Endothelial cell of umbilical vein (primary cell): ENCODE results near the gene MTERF1. TPM values are rescaled to one million over a fixed set of nuclear protein-coding genes. Genes with fewer than 3 reads are reported as not detected.

Experiments
- BruUV-seq: library from RNA; stranded (reverse); fragments of 400-500 nt; replicated peaks from 2 replicates; lab custom pipeline; 2021; lab: Mats Ljungman, UMichigan
- CTCF ChIA-PET: fragments of 300-600, 350-600 bp; sonication (Branson Sonifier 250); formaldehyde crosslinking; loops from one replicate; lab custom pipeline; 2021; ENCODE audit warnings: antibody characterized with exemption, inconsistent platforms; lab: Charles Lee
- POLR2A ChIA-PET: fragments of 300-600, 350-600 bp; sonication (Branson Sonifier 250); formaldehyde crosslinking; loops from one replicate; lab custom pipeline; 2021; ENCODE audit warnings: antibody characterized with exemption, inconsistent platforms; lab: Charles Lee
- DNase-seq: peaks from one replicate; pipeline ENCODE4 v3.0.0-alpha.2; 2011; ENCODE audit warnings: low read depth, low spot score
- FAIRE-seq: peaks from 2 replicates; lab custom pipeline; 2011; peaks lifted over from hg19 to GRCh38; lab: Jason Lieb, UNC
- H2AFZ ChIP-seq: 2 replicates; pipeline ENCODE4 v1.6.0; 2012; ENCODE audit warnings: low read depth, low read length, control low read depth, inconsistent platforms
- H3K27ac ChIP-seq: 2 replicates; pipeline ENCODE4 v1.5.1; 2011; ENCODE audit warnings: low read depth, mild to moderate bottlenecking, control low read depth, low read length, moderate library complexity; ENCODE audit not compliant: insufficient read depth
- H3K27me3 ChIP-seq, 2 experiments: 2 replicates each; pipeline versions ENCODE4 v1.6.0 to v1.6.1; 2011; ENCODE audit warnings: low read length in 2 of 2, mixed read lengths in 1 of 2; ENCODE audit not compliant: control insufficient read depth in 2 of 2, insufficient read depth in 2 of 2
- H3K36me3 ChIP-seq, 2 experiments: 2 replicates in 1 of 2; 3 replicates in 1 of 2; pipeline ENCODE4 v1.5.1; 2011; ENCODE audit warnings: low read length in 2 of 2, mild to moderate bottlenecking in 1 of 2, moderate library complexity in 1 of 2; ENCODE audit not compliant: control insufficient read depth in 2 of 2, insufficient read depth in 2 of 2; ENCODE audit errors: extremely low read depth in 1 of 2
- H3K4me1 ChIP-seq: 3 replicates; pipeline ENCODE4 v1.5.1; 2011; ENCODE audit warnings: mild to moderate bottlenecking, low read length; ENCODE audit not compliant: control insufficient read depth, insufficient read depth; ENCODE audit errors: extremely low read depth
- H3K4me2 ChIP-seq: 2 replicates; pipeline ENCODE4 v1.6.1; 2011; ENCODE audit warnings: low read length, control low read depth, mixed read lengths; ENCODE audit not compliant: insufficient read depth
- H3K4me3 ChIP-seq, 3 experiments: fragments of 200-600 bp in 1 of 3; sonication (generic), shearing (Covaris generic) in 1 of 3; replicated peaks in 1 of 3; 2 replicates each; pipeline ENCODE4 v1.5.1; 2011 to 2016; ENCODE audit warnings: control low read depth in 3 of 3, low read length in 3 of 3, mild to moderate bottlenecking in 2 of 3, inconsistent platforms in 1 of 3, low read depth in 1 of 3, moderate library complexity in 1 of 3; ENCODE audit not compliant: insufficient read depth in 1 of 3
- H3K79me2 ChIP-seq: 2 replicates; pipeline ENCODE4 v1.6.0; 2012; ENCODE audit warnings: low read length, inconsistent platforms; ENCODE audit not compliant: control insufficient read depth, insufficient read depth
- H3K9ac ChIP-seq: replicated peaks from 2 replicates; pipeline ENCODE3; 2011; ENCODE audit warnings: low read length, control low read depth; ENCODE audit not compliant: insufficient read depth; ENCODE audit errors: extremely low read depth
- H3K9me1 ChIP-seq: replicated peaks from 3 replicates; pipeline ENCODE4 v1.6.0; 2011; ENCODE audit warnings: mild to moderate bottlenecking, low read length; ENCODE audit not compliant: control insufficient read depth, insufficient read depth; ENCODE audit errors: extremely low read depth
- H3K9me3 ChIP-seq: replicated peaks from 2 replicates; pipeline ENCODE4 v1.5.1; 2012; ENCODE audit warnings: low read length, inconsistent platforms; ENCODE audit not compliant: control insufficient read depth, insufficient read depth
- H4K20me1 ChIP-seq: replicated peaks from 2 replicates; pipeline ENCODE3; 2011; ENCODE audit warnings: mild to moderate bottlenecking, low read length; ENCODE audit not compliant: control insufficient read depth, insufficient read depth; ENCODE audit errors: extremely low read depth
- EZH2 ChIP-seq: IDR thresholded peaks from 2 replicates; pipeline ENCODE4 v1.6.1; 2012; ENCODE audit warnings: borderline replicate concordance, low read depth, mild to moderate bottlenecking, moderate library complexity, low read length, inconsistent platforms; ENCODE audit not compliant: severe bottlenecking
- FOS ChIP-seq: IDR thresholded peaks from 2 replicates; pipeline ENCODE4 v1.6.1; 2011; ENCODE audit warnings: mild to moderate bottlenecking, low read length, moderate library complexity, borderline replicate concordance; ENCODE audit not compliant: insufficient read depth
- GATA2 ChIP-seq: IDR thresholded peaks from 2 replicates; pipeline ENCODE4 v1.7.0; 2011; ENCODE audit warnings: low read depth, mild to moderate bottlenecking, moderate library complexity, mixed read lengths, low read length; ENCODE audit not compliant: insufficient read length, insufficient read depth
- MYC ChIP-seq: IDR thresholded peaks from one replicate; pipeline ENCODE4 v1.6.1; 2011; ENCODE audit warnings: mild to moderate bottlenecking, low read depth, low read length
- POLR2A ChIP-seq: IDR thresholded peaks from 2 replicates; pipeline ENCODE4 v1.6.1; 2012; ENCODE audit warnings: low read depth, mild to moderate bottlenecking, control low read depth, low read length
- dilution Hi-C: fragments of 300-500 bp; cut with MboI; formaldehyde crosslinking; loops from one replicate; pipeline ENCODE4 v1.15.0; 2019; ENCODE audit warnings: low sequenced_read_pairs; ENCODE audit not compliant: extremely low pct_ligation_motif_present
- intact Hi-C: fragments of 100-400 bp; cut with micrococcal nuclease; formaldehyde crosslinking; loops from one replicate; pipeline ENCODE4 v1.10.0; 2022
- polyA plus RNA-seq, 4 experiments: library from polyadenylated mRNA; depleted of rRNA in 3 of 4; stranded (reverse) in 3 of 4; unstranded in 1 of 4; fragments of >200 nt; gene quantifications; 2 replicates each; pipeline versions ENCODE4 v1.2.1 to v1.2.3, GENCODE V29; 2011 to 2012; ENCODE audit warnings: missing spikeins in 1 of 4
- total RNA-seq: library from RNA; stranded (reverse); gene quantifications from 2 replicates; pipeline ENCODE4 v1.2.3, GENCODE V29; 2021
- TF ChIP-seq, protein P1 (sequence below), 2 donors: IDR thresholded peaks; 1 replicate in 1 of 2; 2 replicates in 1 of 2; pipeline ENCODE4 v1.5.1; 2011; ENCODE audit warnings: low read length in 2 of 2, mild to moderate bottlenecking in 2 of 2, moderate library complexity in 2 of 2, control low read depth in 1 of 2, inconsistent platforms in 1 of 2, low read depth in 1 of 2; ENCODE audit not compliant: insufficient read depth in 1 of 2; ENCODE audit errors: extremely low read depth in 1 of 2
- TF ChIP-seq, protein P2 (sequence below): IDR thresholded peaks from 2 replicates; pipeline ENCODE4 v1.6.1; 2011; ENCODE audit not compliant: insufficient read depth, insufficient read length

MTERF1 gene
- total and polyA plus RNA-seq, 2 donors (not counting 3 experiments of a cell fraction or from before 2014, with no cell fraction given), result 3.1 to 10.2 TPM

DNA sequence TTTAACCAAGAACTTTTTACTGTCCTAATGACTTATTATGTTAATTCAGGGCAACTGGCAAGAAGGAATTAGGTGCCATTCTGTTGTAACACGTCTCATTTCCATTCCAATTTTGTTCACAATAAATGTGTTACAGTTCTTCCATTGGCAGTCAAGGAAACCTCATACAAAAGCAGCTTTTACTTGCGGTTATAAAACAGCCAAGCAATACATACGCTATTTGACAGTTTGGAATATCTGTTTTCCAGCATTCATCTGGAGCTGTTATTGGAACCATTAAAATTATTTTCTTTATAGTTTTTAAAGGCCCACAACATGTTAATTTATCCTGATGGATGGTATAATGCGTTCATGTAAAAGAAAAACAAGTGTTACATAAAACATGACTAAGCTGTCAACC is 33.3 kb downstream of the MTERF1 start:
- no peaks in the 10 kb centered on the region for H3K9me3 ChIP-seq
- no peaks in the 10 kb centered on the region for H3K9me1 ChIP-seq
- H3K36me3 ChIP-seq, result no peaks in the 10 kb centered on the region
- H3K27me3 ChIP-seq, result no peaks in the 10 kb centered on the region
- H3K4me3 ChIP-seq, result no peak overlapping the region
- intact Hi-C loops, result no loop called here
- ChIA-PET POLR2A (no interaction called here), CTCF (interaction anchor here (1.0 kb wide), 1 partner anchor 17 kb away, joined by 3 read pairs; no protein-coding TSS in a partner anchor)
- no peak overlapping the region for H2AFZ ChIP-seq
- dilution Hi-C loops, result no loop called here
- no peak overlapping the region for H3K4me2 ChIP-seq
- no peak for FAIRE-seq
- no peaks in the 10 kb centered on the region for H3K79me2 ChIP-seq
- H3K9ac ChIP-seq, result no peak overlapping the region
- no TSS peak for BruUV-seq
- no peaks in the 10 kb centered on the region for H4K20me1 ChIP-seq
- H3K27ac ChIP-seq, result no peak overlapping the region
- TF ChIP-seq POLR2A, result no peak
- TF ChIP-seq, protein P1, sequence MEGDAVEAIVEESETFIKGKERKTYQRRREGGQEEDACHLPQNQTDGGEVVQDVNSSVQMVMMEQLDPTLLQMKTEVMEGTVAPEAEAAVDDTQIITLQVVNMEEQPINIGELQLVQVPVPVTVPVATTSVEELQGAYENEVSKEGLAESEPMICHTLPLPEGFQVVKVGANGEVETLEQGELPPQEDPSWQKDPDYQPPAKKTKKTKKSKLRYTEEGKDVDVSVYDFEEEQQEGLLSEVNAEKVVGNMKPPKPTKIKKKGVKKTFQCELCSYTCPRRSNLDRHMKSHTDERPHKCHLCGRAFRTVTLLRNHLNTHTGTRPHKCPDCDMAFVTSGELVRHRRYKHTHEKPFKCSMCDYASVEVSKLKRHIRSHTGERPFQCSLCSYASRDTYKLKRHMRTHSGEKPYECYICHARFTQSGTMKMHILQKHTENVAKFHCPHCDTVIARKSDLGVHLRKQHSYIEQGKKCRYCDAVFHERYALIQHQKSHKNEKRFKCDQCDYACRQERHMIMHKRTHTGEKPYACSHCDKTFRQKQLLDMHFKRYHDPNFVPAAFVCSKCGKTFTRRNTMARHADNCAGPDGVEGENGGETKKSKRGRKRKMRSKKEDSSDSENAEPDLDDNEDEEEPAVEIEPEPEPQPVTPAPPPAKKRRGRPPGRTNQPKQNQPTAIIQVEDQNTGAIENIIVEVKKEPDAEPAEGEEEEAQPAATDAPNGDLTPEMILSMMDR (IDR thresholded peaks at IDR 0.05; ENCODE audit: extremely low read depth in 1 of 2, insufficient read depth in 1 of 2, low read depth in 1 of 2, low read length in 2 of 2), result no peak
- TF ChIP-seq MYC, result no peak
- no peak for TF ChIP-seq FOS
- TF ChIP-seq, protein P2, sequence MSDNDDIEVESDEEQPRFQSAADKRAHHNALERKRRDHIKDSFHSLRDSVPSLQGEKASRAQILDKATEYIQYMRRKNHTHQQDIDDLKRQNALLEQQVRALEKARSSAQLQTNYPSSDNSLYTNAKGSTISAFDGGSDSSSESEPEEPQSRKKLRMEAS, result no peak
- TF ChIP-seq GATA2, result no peak
- TF ChIP-seq EZH2, result no peak
- no peaks in the 10 kb centered on the region for H3K4me1 ChIP-seq
- no peak for DNase-seq
